GM18868 (cell line): ENCODE measurements around the gene SV2C.

Experiments
- ATAC-seq: cut with Tn5 transposase; IDR thresholded peaks from one replicate; pipeline ENCODE4 v1.9.1; 2021; ENCODE audit warnings: mild to moderate bottlenecking, moderate library complexity; ENCODE audit not compliant: unreplicated experiment

SV2C gene

DNA sequence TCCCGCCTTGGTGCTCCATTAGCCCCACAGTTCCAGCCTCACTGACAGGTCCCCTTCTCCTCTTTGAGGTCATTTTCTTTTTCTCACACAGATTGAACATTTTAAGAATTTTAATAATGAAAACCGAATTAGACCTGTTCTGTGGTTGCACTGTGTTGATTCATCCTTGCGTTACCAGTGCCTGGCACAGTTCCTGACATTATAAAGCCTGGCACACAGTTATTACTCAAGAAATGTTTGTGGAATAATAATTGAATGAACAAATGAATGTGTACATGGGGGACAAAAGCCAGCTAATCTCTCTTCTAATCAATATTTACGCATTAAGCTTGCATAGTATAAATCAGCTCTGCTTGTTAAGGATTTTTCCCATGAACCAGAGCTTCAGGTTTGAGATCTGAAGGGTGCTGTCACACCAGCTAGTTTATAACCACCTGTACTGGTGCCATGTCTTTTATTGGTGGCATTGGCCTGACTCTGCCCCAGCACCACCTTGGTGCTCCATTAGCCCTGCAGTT is 80.0 kb downstream of the SV2C start:
- no peak for ATAC-seq

DNA sequence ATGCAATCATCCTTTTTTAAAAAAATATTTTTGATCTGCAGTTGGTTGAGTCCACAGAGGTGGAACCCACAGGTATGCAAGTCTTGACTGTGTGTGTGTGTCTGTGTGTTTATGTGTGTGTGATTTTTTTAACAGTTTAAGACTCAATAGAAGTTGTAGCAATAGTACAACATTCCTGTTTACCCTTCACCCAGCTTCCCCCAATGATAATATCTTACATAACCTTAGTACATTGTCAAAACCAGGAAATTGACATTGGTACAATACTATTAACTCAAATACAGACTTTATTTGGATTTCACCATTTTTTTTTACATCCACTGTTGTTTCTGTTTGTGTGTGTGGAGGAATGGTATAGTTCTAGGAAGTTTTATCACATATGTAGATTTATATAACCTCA is 81.8 kb downstream of the SV2C start:
- ATAC-seq = no peak

DNA sequence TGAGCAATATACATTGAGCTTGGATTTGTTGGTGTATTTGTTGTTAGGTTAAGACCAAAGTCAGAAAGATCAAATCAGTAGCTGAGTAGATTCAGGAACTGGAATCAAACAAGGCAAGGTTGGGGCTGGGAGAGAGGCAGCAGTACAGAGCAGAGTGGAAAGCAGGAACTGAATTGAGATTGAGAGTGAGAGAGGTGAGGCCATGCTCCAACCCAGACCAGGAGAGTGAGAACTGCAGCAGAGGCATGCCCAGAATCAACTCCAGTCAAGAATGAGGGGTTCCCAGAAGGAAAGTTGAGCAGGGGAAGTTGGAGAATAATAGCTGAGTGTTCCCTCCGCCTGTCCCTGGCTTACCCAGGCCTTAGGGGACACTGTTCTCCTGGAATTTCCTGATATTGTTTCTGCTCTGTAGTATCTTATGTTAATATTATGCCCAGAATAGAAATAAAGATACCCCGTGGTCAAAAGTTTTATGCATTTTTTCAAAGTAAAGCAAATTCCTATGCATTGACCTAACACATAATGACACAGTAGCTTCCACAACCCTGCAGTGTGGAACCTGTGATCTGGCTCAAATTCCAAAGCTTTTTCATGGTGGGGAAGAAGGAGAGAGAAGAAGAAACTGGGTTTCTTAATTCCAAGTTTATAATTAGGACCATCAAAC is 82.7 kb downstream of the SV2C start:
- ATAC-seq = no peak

DNA sequence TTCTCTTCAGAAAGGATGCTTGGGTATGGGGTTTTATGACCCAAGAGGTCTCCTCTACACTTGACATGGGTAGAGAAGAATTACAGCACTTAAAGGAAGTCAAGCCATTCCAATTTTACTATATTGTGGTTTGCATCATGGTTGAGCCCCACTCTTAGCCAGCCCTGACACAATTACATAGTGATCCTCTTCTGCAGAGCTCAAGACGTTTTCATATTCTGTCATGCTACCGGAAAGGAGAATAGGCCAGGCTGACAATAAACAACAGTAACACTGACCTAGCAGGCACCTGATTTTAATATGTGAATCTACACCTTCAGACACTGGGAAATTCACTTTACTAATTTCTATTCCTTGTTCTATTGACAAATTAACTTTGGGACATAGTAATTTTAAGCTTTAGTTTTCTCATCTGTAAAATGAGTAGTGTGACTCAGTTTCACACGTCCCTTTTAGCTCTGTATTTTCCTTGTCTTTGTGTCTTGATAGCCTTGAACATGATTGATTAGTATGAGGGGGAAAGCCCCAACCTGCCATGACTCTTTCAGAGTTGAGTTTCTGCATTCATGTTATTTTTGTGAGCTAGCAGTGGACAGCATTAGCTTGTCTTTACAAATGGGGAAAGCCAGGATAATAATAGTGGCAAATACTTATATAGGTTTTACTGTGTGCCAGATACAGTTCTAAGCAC is 83.8 kb downstream of the SV2C start:
- no peak for ATAC-seq

DNA sequence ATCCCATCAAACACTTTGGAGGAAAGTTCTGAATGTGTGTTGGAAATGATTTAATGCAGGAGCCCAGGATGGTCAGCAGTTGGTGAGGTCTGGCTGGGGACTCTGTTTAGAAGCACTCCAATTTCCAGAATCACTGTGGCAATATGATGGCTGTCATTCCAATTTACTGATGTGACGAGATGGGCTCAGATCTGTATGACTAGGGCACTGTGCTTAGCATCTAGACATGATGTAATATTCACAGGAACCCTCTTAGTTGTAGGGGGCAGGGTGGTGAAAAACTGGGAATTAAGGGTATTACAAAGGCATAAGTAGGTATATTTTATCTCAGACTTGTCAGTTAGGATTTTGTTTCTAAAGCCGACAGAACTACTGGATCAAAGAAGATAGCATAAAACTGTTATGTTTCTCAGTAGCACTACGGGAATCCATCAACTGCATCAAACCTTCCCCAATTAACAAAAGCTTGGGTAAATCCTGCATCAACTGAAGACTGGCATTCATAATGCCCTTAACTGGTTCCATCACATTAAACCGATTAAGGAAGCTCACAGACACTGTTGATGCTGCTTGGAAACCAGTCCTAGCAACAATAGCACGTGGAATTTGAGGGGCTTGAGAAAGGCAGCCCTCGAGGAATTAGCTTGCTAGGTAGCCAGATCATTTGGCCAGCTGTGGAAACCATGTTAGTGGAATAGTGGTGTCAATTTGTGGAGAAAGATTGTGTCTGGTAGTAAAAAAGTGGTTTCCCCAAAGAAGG is 86.1 kb downstream of the SV2C start:
- no peak for ATAC-seq

DNA sequence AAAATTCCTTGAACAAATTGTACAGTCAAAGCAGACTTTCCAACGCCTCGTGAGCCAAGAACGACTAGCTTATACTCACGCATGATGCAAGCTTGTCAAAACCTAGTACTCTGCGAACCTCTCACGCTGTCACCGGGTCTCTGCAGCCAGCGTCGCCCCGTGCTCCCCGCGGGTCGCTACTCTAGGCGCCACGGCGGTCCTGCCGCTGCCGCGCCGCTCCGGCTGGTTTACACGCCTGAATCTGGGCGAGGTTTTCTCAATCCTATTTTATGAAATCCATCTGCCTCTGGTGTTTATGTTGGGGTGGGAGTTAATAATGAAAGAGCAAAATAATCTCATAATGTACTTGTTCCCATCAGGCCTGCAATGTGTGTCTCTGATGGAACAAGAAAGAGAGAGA is 90.9 kb downstream of the SV2C start:
- ATAC-seq = no peak

DNA sequence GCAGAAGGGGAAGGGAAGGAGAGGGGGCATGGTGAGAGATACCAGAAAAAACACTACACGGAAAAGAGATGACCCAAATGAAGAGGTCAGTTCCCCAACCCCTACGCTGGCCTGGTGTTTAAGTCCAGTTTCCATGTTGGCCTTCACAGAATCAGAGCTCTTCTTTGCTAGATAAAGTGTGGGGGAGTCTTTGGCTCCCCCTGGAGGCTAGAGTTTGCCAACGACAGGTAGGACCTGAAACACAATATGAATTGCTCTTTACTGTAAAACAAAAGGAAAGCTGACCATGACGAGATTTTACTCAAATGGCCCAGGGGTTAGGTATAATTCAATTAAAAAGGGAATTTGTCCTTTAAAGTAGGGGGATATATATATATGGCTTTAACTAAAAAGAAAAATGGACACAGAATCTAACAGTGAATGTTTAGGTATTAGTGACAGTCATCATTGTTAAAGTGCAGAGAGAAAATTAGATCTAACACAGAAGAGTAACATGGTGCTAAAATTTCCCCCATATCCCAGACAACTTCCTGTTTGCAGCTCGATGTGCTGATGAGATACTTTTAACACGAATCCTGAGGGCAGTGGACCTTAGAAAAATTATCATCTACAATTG is 92.0 kb downstream of the SV2C start:
- ATAC-seq = no peak

DNA sequence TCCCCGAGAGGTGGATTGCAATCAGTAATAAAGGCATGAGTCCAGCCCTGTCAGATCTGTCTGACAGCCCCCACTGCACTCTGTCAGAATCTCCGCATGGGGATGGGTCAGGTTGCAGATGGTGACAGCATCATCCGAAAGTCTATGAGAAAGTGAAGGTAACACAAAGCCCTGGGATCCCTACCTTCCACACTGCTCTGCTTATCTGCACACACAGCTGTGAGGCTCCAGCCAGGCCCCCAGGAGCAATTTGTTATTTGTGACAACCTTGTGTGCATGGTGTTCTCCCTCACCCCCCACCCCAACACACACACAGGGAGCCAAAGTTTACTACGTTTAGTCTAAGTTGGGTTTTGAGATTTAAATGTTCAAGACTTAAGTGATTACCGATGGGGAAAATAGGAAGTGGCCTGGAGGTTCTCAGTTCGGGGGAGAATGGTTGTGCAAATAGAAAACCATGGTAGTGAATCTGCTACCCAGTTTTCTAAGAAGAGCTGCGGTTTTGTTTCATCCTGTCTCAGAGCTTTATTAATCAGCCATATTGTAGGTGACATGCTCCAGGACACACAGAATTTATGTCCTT is 92.7 kb downstream of the SV2C start:
- ATAC-seq = peak; percentile 83

DNA sequence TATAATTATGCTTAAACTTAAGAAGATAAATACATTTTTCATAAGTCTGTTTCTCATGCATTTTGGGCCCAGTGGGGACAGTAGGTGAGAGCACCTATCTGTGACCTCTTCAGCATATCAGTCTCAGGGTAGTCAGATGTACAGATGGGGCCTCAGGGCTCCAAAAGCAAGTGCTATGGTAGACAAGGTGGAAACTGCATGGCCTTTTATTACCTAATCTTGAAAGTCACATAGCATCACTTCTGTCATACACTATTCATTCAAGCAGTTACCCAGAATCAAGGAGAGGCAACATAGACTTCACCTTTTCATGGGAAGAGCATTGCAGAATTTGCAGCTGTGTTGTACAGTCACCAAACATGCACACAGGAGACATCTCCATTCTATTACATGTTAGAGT is 94.8 kb downstream of the SV2C start:
- no peak for ATAC-seq

DNA sequence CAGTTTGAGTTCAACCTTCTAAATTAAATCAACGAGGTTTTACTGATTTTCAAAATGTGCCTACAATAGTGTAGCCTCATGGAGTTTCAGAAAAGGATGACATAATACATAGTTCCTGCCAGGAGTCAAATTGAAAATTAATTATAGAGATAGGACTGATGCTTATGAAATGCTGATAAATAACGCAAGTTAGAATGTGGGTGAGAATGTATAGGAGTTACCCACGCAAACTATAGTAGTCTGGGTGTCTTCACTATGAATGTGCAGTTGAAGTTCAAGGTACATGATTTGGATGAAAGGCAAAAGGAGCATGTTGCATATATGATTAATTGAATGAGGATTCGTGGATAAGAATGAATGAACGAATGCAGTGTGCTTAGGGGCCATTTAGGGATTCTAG is 95.7 kb downstream of the SV2C start:
- no peak for ATAC-seq

DNA sequence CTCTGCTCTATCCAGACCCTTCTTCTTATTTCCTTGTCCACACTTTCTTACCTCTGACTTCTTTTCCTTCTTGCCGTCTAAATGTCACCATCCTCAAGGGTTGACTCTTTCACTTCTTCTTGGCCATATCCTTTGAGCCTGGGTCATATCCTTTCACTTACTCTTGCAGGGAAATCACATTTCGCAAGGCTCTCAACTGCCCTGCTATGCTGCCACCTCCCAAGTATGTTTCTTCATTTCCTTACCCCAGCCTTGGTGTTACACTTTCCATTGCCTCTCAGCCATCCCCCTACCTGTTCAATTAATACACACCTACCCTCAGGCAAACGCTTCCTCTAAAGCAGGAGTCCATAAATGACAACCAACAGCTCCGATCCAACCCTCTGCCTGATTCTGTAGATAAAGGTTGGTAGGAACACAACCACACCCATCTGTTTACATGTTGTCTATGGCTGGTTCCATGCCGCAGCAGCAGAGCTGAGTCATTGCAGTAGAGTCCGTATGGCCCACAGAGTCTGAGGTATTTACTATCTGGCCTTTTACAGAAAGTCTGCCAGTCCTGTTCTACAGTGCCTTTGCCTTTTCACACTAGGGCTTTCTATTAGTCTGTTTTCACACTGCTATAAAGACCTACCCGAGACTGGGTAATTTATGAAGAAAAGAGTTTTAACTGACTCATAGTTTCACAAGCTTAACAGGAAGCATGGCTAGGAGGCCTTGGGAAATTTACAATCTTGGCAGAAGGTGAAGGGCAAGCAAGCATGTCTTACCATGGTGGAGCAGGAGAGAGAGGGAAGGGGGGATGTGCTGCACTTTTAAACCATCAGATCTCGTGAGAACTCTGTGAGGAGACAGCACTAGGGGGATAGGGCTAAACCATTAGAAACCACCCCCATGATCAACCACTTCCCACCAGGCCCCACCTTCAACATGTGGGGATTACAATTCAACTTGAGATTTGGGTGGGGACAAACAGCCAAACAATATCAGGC is 97.9 kb downstream of the SV2C start:
- peak; percentile 90 for ATAC-seq

DNA sequence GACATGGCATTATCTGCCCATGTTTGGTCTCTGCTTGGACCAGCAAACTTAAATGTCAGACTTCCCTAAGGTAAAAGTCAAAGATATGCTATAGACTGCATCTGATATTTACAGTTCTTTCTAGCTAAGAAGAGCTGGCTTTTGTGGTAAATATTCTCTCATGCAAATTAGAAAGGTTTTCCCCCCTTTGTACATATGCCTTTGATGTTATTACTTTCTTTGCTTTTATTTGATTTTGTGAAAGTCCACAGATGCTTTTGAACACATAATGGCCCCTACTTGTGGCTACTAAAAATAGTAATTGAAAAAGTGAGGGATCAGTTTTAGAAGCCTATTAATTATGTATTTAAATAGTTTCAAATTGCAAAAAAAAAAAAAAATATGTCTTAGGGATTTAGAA is 104.2 kb downstream of the SV2C start:
- ATAC-seq = no peak

DNA sequence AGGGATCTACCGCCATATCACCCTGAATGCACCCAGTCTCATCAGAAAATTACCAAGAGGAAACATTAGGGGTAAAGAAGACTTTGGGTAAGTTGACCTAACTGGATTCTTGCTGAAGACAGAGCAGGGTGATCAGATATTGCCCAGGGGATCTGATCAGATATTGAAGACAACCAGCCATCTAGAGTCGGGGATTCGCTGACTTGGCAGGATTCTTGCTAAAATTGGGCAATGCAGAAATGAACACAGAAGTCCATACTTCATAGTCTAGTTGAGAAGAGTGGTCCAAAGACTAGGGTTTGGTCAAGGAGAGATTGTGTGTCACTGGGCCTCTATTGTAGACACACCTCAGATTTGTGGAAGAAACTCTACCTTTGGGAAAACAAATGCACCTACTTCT is 107.2 kb downstream of the SV2C start:
- no peak for ATAC-seq

DNA sequence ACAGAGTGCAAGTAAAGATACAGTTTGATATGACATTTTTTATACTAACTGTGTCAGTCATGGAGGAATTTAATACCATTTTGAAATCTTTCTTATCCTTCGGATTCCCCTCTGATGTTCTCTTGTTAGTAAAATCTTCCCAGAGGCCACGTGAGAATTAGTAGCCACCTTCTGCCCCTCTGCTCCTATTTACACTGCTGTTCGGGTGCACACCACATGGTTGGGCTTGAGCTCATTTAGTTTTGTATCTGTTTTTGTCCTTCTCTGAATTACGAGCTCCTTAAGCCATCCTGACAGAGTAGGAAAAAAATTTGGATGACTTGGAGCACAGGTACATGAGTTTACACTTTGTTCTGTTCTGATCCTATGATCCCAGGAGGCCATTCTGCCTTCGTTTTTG is 109.7 kb downstream of the SV2C start:
- ATAC-seq = no peak

DNA sequence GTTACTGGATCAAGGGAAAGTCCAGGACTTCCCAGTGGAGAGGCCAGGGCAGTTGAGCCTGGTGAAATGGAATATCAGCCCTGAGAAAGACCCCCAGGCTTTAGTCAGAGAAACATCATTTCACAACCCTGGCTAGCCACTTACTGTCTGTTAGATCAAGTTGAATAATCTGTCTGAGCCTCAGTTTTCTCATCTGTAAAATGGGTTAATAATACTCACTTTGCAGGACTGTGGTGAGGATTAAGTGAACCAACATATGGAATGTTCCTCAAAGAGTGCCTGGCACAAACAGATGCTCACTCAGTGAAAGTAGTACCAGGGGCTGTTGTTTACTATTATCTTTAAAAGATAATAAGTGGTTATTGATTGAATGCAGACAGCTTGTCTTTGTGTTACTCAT is 110.5 kb downstream of the SV2C start:
- no peak for ATAC-seq

DNA sequence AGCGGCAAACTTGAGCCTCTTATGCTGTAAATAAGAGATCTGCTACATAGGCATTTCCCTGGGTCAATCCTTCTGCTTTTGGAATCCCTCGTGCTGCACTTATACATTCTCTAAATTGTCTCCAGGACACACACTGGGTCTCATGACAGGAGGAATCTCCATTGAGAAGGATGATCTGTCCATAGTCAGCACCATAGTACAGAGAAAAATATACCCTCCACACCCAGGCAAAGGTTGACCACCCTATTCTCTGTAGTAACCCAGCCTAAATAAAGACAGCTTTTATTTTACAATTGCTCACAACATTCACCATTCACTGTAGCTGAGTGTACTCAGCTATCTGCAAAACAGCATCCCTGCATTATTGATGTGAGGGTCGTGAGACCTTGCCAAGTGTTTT is 111.2 kb downstream of the SV2C start:
- ATAC-seq = no peak

DNA sequence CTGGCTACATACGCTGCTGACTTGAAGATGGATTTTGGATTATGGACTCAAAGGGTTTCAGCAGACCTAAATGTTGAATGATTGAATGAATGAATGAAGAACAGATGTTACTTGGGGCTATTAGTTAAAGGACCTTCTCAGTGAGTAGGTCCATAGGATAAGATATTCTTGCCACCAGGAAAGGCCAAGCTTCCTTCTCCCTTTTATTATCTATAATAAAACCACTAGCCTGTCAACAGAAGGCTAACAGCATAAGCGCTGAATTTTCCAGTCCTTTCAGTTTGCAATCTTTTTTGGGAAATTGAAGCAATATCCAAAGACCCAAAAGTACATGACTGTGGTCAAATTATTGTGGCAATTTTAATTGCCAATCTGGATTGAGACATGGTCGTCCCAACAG is 113.3 kb downstream of the SV2C start:
- ATAC-seq = no peak

DNA sequence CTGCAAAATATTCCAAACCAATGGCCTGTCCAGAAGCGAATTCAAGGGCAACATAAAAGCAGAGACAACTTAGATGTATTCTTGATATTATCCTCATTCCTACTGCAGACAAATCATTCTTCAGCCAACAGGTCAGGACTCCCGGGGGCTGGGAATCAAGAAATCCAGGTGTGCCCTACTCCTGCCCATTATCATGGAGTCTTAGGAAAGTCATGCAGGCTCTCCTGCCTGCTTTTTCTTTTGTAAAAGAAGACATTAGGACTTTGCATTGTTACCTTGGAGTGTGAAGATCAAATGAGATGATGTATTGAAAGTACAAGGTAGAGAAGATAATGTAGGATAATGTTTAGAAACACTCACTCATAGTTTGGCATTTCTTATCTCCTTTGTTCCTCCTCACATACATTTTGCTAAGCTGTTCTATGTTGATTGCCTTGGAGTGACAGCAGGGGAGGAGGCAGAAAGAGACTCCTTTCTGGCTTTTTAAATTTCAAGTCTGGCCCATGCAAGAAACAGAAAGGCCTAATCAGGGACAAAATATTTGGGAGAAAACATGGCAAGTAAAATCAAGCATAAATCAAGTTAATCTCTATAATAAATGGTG is 113.8 kb downstream of the SV2C start:
- ATAC-seq = no peak

DNA sequence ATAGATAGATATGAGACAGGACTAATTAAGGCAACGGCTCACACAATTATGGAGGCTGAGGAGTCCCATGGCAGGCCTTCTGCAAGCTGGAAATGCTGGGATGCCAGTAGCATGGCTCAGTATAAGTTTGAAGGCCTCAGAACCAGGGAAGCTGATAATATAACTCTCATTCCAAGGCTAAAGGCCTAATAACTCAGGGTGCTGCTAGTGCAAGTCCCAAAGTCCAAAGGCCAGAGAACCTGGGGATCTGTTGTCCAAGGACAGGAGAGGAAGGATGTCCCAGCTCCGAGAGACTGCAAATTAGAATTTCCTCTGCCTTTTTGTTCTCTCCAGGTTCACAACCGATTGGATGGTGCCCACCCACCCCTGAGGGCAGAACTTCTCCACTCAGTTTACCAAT is 114.5 kb downstream of the SV2C start:
- ATAC-seq = no peak
